Measurements from ENCODE around the gene PTPRA. TPM values are rescaled to one million over a fixed set of nuclear protein-coding genes. Genes with fewer than 3 reads are reported as not detected.

The PTPRA gene
- total RNA-seq, 1 donor from 2014 or later: 59.5 TPM

DNA sequence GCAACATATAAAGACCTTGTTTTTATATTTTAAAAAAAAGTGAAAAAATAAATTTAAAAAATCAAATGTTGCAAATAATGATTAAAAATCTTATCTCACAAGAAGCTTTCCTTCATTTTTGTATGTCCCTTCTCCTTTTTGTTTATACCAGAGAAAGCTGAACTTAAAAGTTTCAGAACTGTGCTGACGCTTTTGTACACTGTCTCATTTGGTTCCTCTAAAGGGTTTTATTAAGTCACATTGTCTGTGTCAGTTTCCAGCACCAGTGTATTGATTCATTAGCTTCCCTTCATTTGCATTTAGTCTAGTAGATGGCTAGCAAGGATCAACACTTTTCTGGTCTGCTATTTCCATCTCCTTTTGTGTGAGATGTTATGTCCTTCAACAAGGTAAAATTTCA lies 39.5 kb upstream of the PTPRA start:
- Mint-ChIP-seq H3K4me1 (ENCODE audit: low read depth, unreplicated experiment) (no peaks in the 10 kb centered on the region), H3K27me3 (ENCODE audit: unreplicated experiment) (peaks cover 5% of the 10 kb centered on the region), H3K4me3 (ENCODE audit: unreplicated experiment) (no peak overlapping the region), H3K27ac (ENCODE audit: unreplicated experiment) (no peak overlapping the region), H3K9me3 (ENCODE audit: unreplicated experiment) (no peaks in the 10 kb centered on the region), H3K36me3 (ENCODE audit: unreplicated experiment) (peaks cover 10% of the 10 kb centered on the region)
- TF ChIP-seq CTCF (IDR thresholded peaks at IDR 0.05; ENCODE audit: partially characterized antibody, unreplicated experiment): no peak
- DNase-seq: no peak

GRCh38 chr20:2834401-2835110 lies 38.7 kb upstream of the PTPRA start:
- no peaks in the 10 kb centered on the region for H3K4me1 Mint-ChIP-seq (ENCODE audit: low read depth, unreplicated experiment)

GRCh38 chr20:2835331-2835796 lies 37.9 kb upstream of the PTPRA start:
- peaks cover 10% of the 10 kb centered on the region for H3K36me3 Mint-ChIP-seq (ENCODE audit: unreplicated experiment)
- no peak overlapping the region for H3K4me3 Mint-ChIP-seq (ENCODE audit: unreplicated experiment)
- no peaks in the 10 kb centered on the region for H3K4me1 Mint-ChIP-seq (ENCODE audit: low read depth, unreplicated experiment)
- H3K27ac Mint-ChIP-seq (ENCODE audit: unreplicated experiment): no peak overlapping the region
- H3K9me3 Mint-ChIP-seq (ENCODE audit: unreplicated experiment): peaks cover 2% of the 10 kb centered on the region
- DNase-seq: no peak
- peaks cover 3% of the 10 kb centered on the region for H3K27me3 Mint-ChIP-seq (ENCODE audit: unreplicated experiment)
- TF ChIP-seq CTCF (IDR thresholded peaks at IDR 0.05; ENCODE audit: partially characterized antibody, unreplicated experiment): no peak

More at GRCh38 chr20:2834401-2835110, 38.7 kb upstream of the PTPRA start:
- Mint-ChIP-seq H3K4me3 (ENCODE audit: unreplicated experiment) (no peak overlapping the region), H3K27ac (ENCODE audit: unreplicated experiment) (no peak overlapping the region), H3K9me3 (ENCODE audit: unreplicated experiment) (peaks cover 2% of the 10 kb centered on the region), H3K27me3 (ENCODE audit: unreplicated experiment) (peaks cover 5% of the 10 kb centered on the region), H3K36me3 (ENCODE audit: unreplicated experiment) (peaks cover 10% of the 10 kb centered on the region)
- no peak for TF ChIP-seq CTCF (IDR thresholded peaks at IDR 0.05; ENCODE audit: partially characterized antibody, unreplicated experiment)
- no peak for DNase-seq

- Mint-ChIP-seq H3K9me3 (ENCODE audit: unreplicated experiment) (peaks cover 2% of the 10 kb centered on the region), H3K4me1 (ENCODE audit: low read depth, unreplicated experiment) (no peaks in the 10 kb centered on the region), H3K27ac (ENCODE audit: unreplicated experiment) (no peak overlapping the region), H3K36me3 (ENCODE audit: unreplicated experiment) (peaks cover 10% of the 10 kb centered on the region), H3K27me3 (ENCODE audit: unreplicated experiment) (peaks cover 3% of the 10 kb centered on the region), H3K4me3 (ENCODE audit: unreplicated experiment) (no peak overlapping the region)
- no peak for DNase-seq
- no peak for TF ChIP-seq CTCF (IDR thresholded peaks at IDR 0.05; ENCODE audit: partially characterized antibody, unreplicated experiment)
These were observed 37.2 kb upstream of the PTPRA start for GRCh38 chr20:2836035-2836434.

DNA sequence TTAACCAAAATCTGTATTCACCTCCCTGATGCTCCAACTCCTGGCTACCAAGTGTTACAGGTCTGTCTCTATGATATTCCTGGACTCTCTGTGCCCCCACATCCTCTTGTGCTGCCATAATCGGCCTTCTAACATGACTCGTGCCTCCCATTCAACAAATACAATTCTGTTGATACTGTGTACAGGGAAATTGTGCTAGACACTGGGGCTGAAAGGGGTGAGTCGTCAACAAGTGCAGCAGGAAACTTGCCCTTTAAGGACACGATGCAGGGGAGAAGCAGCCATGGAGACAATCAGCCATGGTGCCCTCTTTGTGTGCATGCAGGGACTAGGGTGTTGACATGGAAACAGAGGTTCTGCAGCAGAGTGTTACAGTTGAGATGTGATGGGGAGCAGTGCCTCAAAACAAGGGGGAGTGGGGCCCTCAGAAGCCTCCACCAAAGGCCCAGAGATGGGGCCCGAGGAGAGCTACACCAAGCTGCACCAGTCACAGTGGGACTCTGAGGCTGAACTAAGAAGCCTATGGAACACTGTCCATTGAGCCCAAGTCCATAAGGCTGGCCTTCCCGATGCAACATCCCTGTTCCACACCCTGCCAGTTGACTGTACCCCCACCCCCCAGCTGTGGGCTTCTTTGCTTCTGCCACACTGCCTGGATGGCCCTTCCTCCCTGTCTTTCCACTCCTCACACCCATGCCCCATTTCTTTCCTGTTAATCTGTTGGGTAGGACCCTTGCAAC lies 35.9 kb upstream of the PTPRA start:
- no peak for TF ChIP-seq CTCF (IDR thresholded peaks at IDR 0.05; ENCODE audit: partially characterized antibody, unreplicated experiment)
- Mint-ChIP-seq H3K27me3 (ENCODE audit: unreplicated experiment) (peaks cover 6% of the 10 kb centered on the region), H3K4me3 (ENCODE audit: unreplicated experiment) (no peak overlapping the region), H3K27ac (ENCODE audit: unreplicated experiment) (no peak overlapping the region), H3K36me3 (ENCODE audit: unreplicated experiment) (peaks cover 10% of the 10 kb centered on the region), H3K9me3 (ENCODE audit: unreplicated experiment) (peaks cover 2% of the 10 kb centered on the region), H3K4me1 (ENCODE audit: low read depth, unreplicated experiment) (peaks cover 4% of the 10 kb centered on the region)
- no peak for DNase-seq
